ENCODE measurements around the gene DPY19L1.
"Not testable (repeated sequence)": the region's sequence is repeated elsewhere in the genome, so short reads cannot be mapped to it uniquely, and the experiment has no call there.

Gene DPY19L1

DNA sequence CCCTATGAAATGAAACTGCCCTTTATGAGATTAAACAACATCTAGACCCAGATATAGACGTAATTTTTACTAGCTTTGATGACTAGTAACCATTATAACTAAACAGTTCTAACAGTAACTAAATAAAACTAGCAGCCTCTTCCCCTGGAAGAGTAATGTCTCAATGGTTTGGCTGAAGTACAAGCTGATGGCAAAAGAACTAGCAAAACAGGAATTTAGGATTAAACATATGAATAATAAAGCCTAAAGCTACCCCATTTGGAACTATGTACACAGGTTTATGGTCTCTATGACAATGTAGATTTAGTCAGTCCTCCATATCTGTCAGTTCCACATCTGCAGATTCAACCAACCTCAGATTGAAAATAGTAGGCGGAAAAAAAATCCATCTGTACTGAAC, 6.4 kb downstream of the DPY19L1 start:
- DNase-seq = no peak

DNA sequence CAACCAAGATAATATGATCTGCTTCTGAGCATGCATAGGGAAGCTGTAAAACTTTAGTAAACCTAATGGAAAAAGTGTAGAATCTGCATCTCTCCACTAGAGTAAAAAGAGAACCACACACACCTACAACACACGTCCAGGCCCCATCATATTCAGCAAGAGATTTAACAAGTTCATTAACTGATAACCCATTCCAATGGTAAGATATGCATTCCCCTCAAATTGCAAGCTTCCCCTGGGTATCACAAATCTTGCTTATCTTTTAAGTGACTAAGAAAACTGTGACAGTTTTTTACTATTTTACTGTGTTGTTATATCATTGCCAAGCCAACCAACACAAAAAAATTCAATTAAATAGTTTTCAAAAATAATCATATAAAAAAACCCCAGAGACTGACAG, 8.0 kb downstream of the DPY19L1 start:
- DNase-seq = no peak

DNA sequence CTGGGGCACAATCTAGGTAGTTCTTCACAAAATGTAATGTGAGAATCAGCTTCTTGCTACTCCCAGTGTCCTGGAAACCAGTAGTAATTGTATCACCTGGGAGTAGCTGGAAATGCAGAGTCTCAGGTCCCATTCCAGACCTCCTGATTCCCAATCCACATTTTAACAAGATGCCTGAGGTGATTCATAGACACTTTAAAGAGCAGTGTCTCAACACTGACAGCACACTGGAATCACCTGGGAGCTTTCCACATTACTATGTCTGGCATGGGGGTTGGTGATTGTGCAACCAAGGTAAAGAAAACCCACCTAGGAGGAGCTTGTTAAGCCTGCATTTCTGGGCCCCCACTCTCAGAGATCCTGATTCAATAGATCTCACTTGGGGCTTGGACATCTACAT, 11.1 kb downstream of the DPY19L1 start:
- DNase-seq = no peak

DNA sequence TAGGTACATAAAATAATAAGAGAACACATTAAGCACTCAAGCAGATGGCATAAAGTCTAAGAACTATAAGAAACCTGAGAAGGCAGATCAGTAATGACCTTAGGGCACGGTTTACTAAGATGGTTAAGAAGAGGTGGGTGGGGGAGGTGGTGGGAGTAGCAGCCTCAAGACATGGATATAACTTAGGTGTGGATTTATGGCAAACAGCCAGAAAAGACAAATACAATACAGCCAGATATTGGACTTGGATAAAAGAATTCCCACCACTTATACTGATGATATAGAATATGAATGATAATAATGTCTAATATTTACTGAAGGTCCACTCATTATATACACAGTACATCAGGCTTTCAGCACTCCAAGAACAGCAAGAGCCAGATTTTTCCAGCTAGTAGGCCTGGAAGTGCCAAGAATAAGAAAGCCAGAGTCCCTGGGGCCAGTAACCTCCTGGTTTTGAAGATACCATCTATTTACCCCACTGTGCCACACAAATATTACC, 11.9 kb downstream of the DPY19L1 start:
- no peak for DNase-seq

DNA sequence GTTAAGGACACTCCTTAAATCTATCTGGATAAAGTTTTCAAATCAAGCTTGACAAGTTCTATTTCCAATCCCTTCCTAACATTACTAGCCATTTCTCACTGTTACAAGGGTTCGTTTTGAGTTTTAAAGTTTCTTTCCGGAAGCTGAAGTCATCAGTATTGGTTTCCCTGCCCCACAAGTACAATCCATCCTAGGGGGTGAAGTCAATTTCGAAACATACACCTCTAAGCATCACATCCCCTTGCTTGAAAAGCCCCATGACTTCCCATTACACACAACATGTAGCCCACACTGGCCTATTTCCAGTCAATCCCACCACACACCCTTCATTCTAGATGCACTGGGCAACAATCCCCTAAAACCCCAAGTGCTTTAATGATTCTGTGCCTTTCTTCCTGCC, 13.0 kb downstream of the DPY19L1 start:
- no peak for DNase-seq

DNA sequence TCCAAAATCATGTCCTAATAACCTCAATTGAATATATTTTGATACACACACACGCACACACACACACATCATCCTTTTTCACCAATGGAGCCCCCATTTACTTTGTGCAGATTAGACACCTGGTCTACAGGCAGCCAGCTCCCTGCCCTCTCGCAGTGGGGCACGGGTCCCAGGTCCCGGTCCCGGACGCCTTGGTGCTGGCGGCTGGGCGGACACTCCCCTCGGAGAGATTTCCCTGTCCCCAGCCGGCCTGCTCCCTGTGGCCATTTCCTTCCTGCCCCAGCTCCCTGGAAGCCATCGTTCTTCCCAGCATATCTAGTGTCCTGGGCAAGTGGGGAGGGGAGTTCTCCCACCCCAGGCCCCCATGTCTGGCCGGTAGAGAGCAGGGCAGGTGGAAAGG, 14.6 kb downstream of the DPY19L1 start:
- no peak for DNase-seq

DNA sequence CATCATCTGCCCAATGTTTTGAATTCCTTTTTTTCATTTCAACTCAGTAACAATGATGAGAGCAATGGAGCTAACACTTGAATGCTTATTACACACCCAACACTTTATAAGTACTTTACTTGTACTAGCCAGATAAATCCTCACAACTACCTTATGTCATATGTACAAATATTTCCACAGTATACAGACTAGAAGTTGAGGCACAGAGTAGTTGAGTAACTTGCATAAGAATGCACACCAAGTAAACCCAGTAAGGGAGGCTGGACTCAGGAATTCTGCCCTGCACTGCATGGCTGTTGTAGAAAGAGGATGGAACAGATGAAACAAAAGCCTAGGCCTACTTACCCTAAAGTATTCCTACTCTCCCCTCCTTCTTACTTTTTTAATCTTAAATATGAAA, 15.8 kb downstream of the DPY19L1 start:
- no peak for DNase-seq

DNA sequence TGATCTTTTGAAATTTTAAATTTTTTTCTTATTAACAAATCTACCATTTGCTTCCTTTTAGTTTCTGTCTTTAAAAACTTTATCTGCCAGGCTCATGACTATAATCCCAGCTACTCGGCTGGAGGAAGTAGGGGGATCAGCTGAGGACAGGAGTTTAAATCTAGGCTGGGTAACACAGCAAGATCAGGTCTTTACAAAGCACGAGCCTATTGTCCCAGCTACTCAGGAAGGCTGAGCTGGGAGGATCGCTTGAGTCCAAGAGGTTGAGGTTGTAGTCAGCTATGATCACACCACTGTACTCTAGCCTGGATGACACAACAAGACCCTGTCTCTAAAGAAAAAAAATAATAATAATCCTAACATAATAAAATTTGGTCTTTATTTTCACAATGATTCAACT, 17.5 kb downstream of the DPY19L1 start:
- no peak for DNase-seq

DNA sequence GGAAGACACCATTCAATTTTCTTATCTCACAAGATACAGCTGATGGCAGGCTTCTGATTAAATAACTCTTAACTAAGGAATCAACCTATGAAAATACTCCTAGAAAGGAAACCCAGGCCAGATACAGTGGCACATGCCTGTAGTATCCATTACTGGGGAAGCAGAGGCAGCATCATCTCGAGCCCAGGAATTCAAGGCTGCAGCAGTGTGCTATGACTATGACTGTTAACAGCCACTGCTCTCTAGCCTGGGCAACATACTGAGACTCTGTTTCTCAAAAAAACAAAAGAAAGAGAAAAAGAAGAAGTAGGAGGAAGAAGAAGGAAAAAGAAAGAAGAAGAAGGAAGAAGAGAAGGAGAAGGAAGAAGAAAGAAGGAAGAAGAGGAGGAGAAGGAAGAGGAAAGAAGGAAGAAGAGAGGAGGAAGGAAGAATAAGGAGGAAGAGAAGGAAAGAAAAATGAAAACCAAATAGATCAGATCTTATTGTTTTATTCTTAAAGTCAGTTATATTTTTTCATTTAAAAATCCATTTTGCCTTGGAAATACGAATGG, 18.0 kb downstream of the DPY19L1 start:
- DNase-seq = no peak

DNA sequence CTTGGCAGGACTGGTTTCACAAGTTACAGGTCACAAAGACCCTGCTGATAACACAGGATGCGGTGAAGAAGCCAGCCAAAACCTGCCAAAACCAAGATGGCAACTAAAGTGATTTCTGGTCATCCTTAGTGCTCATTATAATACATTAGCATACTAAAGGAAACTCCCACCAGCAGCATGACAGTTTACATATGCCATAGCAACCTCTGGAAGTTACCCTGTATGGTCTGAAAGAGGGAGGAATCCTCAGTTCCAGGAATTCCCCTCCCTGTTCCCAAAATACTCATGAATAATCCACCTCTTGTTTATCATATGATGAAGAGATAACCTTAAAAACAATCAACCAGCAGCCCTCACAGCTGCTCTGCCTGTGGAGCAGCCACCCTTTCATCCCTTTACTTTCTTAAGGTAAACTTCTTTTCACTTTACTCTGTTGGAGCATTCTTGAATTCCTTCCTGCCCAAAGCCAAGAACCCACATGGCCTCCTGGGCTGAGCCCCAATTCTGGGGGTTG, 21.9 kb downstream of the DPY19L1 start:
- no peak for DNase-seq

DNA sequence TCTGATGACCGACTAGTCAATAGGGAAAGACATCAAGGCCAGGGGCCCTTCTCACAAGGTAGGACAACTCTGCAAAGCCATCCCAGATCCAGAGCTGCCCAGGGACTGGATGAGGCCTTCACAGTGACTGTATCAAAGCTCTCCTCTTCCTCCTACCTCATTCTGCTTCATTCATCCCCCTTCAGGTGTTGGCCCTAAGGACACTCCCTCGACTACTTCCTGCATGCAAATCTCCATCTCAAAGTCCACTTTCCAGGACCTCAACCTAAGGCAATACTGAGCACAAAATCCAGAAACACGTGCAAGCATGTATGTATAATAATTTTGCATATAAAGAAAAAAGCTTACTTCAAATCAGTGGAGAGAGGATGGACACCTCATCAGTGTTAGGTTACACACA, 25.1 kb downstream of the DPY19L1 start:
- no peak for DNase-seq

DNA sequence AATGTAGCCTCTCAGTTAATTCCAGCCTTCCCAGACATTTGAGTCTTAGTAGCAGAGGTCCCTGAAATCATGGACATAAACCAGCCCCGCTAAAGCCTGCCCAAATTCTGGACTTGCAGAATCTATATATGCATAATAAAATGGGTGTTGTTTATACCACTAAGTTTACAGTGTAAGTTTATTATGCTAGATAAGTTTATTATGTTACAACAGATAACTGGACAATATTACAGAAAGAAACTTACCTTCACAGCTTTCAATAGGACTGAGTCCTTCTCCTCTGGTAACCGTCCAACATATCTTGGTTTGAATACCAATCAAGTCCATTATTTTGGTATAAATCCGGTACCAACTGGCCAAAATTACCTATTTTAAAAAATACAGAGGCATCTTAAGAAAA, 26.2 kb downstream of the DPY19L1 start:
- no peak for DNase-seq

DNA sequence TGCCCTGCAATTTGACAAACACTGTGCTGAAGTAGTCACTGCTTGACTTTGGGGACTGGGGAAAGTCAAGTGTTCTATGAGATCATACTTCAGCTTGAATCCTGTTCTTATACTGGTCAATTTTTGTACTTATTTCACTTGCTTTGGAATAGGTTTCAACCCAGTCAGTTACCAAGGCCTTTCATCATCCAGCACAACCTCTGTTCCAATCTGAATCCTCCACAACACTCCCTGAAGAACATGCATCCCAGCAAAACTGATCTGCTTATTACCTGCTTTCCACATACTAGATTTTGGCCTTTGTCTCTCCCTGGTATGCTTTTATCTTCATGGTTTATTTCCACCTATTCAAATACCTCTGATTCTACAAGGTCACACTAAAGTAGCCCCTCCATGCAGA, 29.5 kb downstream of the DPY19L1 start:
- no peak for DNase-seq

DNA sequence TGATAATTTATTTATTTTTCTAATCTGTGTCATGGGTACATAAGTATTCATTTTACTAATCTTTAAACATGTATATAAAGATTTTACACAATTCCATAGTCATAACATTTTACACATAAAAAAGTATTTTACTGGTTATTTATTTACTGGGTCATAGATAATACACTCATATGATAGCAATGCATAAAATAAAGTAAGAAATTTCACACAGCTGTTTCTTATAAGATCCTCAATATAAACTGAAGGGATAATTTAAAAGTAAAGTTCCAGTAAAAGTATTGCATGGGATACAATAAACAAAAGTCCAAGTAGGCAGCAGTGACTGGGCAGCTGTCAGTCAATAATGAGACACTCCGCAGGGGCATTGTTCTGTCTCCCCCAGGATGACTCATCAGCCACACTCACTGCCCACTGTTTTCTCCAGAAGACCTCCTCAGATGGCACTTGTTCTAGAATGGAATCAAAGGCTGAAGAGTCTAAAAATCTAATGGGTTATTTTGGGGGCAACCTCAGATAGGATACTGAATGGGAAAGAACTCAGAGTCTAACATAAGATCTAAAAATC, 32.7 kb downstream of the DPY19L1 start:
- DNase-seq = no peak

DNA sequence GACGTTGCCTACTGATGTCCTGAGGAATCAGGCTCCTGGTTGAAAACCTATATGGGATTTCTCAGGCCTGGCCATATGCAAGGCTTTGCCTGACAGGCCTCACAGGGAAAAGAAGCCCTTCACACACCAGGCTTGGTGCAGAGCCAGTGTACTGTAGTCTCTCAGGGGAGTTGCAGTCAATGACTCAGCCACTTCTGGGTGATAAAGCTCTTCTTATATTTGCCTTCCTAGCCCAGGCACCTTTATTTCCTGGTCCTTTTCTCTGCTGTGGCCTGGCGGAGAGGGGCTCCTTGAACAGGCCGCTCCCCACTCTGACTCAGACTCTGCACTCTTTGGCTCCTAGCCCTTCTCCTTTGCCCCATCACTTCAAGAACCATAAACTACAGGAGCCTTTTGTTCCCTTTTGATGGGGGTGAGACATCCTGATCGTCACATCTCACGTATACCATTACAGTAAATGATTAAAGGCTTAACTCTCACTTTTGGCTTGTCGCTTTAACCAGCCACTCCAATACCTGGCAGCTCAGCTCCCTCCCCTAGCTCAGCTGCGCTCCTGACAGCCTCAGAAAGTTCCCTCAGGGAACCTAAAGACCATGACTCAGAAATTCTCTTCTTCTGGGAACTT, 33.5 kb downstream of the DPY19L1 start:
- DNase-seq = peak; percentile 36

DNA sequence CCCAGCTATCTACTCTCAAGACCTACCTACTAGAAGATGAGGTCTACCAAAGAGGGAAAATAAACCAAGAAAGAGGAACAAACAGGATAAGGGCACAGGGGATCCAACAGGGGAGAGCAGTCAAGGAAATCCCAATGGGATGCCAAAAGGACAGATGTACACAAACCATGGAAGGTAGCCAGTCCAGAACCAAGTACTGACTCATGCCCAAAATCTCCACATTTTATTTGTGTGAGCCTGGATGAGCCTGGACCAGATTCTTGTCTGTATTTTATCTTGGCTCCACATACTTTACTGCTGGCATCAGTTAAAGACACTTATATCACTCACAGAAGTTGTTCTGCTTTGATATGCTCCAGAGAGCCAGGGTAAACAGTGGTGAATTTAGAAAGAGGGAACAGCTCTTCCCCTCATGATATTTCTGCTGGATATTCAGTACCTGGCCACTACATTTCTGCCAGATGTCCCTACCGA, 34.1 kb downstream of the DPY19L1 start:
- not testable (repeated sequence) for DNase-seq

DNA sequence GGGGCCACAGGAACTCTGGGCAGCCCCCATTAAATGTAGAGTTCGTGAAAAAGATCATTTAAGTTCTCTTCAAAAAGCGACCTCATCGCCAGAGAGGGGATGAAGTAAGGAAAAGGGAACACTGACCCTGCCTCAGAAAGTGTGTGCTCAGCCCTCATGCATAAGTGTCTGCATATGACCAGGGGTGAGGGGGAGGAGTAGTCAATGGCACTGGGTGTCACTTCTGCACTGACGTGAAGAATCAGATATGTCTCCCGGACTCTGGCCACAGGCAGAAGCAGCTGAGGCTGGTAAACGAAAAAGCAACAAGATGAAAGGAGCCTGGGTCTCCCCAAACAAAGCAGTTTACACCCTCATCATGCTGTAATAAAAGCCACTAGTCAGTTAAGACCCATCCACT, 39.0 kb downstream of the DPY19L1 start:
- not testable (repeated sequence) for DNase-seq

DNA sequence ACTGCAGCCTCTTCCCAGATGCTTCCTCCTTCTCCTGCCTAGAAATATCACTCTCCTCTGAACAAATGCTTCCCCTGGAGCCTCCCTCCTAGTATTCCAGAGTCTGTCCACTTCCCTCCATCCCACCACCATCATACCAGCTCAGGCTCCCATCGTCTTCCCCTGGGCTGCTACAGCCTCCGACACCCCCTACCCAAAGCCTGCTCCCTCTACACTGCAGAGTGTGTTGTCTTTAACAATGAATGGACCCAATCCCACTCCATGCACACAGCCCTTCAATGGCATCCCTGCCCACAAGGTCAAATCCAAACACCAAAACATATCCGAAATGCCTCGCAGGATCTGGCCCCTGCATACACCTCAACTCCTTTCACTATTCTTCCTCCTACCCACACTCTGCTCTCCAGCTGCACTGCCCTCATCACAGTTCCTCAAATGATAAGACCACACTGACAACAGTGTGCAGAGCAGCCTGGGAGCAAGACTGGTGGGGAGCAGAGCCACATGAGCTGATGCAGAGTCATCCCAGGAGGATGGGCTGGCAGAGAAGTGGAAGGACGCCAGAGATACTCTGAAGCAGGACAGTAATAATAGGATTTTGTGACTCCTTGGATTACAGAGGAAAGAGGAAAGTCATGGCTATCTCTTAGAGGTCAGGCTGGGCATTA, 40.7 kb downstream of the DPY19L1 start:
- not testable (repeated sequence) for DNase-seq

DNA sequence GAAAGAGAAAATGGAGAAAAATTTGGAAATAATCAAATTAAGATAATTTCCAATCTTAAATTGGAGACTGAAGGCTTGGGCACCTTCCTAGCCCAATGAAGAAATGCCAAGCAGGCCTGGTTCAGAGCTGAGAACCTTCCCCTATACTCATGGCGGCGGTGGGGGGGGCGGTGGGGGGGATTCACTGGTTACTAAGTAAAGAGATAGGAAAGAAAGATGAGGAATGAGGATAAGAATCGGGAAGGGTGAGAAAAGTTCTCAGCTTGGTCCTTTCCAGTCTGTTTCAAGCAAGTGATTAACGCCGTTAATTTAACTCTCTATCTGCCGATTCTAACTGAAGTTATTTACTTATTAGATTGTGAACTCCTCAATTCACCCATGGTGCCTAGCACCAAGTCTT, 41.5 kb downstream of the DPY19L1 start:
- DNase-seq = no peak

DNA sequence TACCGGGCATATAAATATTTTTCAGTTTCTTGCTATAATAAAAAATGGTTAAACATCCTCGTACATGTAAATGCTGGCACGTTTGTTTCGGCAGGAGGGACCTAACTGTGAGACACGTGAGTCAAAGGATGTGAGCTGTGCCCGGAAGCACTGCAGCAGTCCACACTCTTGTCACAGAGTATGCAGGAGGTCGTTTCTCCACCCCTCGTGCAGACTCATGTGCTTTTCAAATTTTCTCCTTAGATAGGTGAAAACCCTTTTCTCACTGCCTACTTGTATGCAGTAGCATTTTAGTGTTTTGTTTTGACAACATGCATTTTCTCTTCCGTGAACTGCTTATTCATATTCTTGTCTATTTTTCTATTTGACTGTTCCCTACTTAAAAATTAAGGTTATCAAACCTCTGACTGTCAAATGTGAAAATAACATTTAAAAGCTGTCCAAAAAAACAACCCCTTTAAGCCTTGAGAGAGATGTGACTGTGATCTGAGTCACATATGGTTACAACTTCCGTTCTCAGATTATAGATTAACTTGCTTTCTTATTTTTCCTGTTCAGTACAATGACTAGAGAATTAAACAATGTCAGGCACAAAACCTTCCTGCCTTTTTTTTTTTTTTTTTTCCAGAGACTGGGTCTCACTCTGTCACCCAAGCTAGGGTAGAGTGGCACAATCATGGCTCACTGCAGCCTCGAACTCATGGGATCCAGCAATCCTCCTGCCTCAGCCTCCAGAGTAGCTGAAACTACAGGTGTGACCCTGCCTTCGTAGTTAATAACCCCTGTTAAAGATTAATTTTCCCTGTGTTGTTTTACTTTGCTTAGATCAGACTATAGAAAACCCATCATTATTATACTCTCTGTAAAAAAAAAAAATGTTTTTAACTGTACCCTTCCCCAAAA, 45.1 kb downstream of the DPY19L1 start:
- no peak for DNase-seq

DNA sequence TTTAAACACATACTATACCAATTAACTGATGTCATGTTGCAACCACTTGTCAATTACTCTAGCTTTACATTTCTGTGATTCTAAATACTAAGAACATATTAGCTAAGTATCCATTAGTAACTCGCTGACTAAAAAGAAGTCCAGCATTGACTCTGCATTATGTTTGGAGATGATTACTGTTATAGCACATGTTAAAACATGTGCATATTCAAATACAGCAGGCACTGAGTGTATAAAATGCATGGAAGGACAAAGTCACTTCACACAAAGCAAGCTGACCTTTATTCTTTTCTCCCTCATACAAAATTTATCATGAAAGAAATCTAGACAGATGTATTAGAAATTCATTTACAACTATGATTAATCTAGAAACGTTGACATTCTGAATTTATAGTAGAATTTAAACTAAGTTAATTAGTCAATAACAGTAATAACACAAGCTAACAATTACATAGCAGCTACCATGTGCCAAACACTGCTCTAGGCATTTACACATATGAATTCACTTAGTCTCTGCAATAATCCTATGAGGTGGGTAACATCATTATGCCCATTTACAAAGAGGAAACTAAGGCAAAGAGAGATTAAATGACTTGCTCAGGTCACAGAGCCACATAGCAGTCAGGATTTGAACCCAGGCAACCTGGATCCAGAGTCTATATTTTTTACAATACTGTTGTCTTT, 48.7 kb downstream of the DPY19L1 start:
- not testable (repeated sequence) for DNase-seq

DNA sequence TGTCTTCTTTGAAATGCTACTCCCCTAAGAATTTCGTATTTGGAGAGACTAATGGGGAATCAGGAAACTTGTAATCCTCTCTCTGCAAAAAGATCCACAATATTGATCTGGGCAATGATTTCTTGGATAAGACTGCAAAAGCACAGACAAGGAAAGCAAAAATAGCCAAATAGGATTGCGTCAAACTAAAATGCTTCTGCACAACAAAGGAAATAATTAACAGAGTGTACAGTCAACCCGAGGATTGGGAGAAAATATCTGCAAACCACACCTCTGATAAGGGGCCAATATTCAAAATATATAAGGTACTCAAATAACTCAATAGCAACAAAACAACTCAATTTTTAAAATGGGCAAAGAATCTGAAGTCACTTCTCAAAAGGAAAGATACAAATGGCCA, 52.1 kb downstream of the DPY19L1 start:
- not testable (repeated sequence) for DNase-seq

Data from NCI-H2171 (cell line).